Measurements from ENCODE around the gene PITPNB.
A peak's percentile ranks its signal among the peaks of the same experiment; 100 is the strongest.

Gene PITPNB

DNA sequence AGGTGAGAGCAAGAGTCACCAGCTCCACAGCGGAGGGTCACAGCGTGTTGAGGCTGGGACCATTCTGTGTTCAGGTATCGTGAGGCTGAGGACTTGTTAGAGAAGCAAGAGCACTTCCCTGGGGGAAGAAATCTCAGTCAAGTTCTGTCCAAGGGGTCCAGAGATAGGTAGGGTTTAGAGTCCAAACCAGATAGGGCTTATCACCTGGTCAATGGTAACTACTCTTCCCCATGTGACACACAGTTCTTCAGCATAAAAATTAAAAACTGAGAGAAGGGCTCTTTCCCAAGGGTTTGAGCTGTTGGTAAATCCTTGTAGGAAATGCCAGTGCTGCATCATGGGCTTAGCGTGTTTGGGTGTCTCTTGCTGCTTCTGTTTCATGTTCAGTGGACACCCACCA lies 62.7 kb downstream of the PITPNB start:
- peaks cover 4% of the 10 kb centered on the region; the same call in 1 of the 2 replicates for H3K4me1 ChIP-seq (ENCODE audit: control insufficient read depth, insufficient read depth, low read length)
- H3K27me3 ChIP-seq (ENCODE audit: control insufficient read depth, insufficient read depth, low read length): no peaks in the 10 kb centered on the region
- H3K27ac ChIP-seq (ENCODE audit: low read depth, low read length): no peak overlapping the region
- H3K4me3 ChIP-seq (ENCODE audit: low read depth, low read length): no peak overlapping the region
- H3K9me3 ChIP-seq (ENCODE audit: control insufficient read depth, insufficient read depth, low read length): no peaks in the 10 kb centered on the region
- H3K9ac ChIP-seq (ENCODE audit: low read depth, low read length): no peak overlapping the region
- peaks cover 87% of the 10 kb centered on the region for H3K36me3 ChIP-seq (ENCODE audit: control insufficient read depth, insufficient read depth, low read length)

DNA sequence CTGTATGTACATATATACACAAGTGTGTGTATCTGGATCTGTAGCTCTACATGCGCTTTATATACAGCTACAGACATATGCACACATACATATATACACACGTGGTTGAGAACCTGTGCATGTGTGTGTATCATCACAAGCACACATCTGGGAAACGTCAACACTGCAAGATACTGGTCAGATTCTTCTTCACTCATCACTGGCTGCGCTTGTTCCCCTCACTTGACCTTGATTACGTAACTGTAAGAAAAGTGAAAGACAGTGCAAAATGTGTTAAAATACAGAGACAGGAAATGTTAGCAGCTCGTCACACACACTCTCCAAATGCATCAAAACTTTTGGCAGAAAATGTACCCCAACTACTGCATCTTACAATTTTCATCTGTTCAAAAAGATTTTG lies 65.6 kb downstream of the PITPNB start:
- H3K27me3 ChIP-seq (ENCODE audit: control insufficient read depth, insufficient read depth, low read length): no peaks in the 10 kb centered on the region
- no peak overlapping the region for H3K27ac ChIP-seq (ENCODE audit: low read depth, low read length)
- no peak overlapping the region for H3K9ac ChIP-seq (ENCODE audit: low read depth, low read length)
- peaks cover 85% of the 10 kb centered on the region for H3K36me3 ChIP-seq (ENCODE audit: control insufficient read depth, insufficient read depth, low read length)
- H3K4me3 ChIP-seq (ENCODE audit: low read depth, low read length): no peak overlapping the region
- peaks cover 18% of the 10 kb centered on the region for H3K4me1 ChIP-seq (ENCODE audit: control insufficient read depth, insufficient read depth, low read length)
- H3K9me3 ChIP-seq (ENCODE audit: control insufficient read depth, insufficient read depth, low read length): no peaks in the 10 kb centered on the region

DNA sequence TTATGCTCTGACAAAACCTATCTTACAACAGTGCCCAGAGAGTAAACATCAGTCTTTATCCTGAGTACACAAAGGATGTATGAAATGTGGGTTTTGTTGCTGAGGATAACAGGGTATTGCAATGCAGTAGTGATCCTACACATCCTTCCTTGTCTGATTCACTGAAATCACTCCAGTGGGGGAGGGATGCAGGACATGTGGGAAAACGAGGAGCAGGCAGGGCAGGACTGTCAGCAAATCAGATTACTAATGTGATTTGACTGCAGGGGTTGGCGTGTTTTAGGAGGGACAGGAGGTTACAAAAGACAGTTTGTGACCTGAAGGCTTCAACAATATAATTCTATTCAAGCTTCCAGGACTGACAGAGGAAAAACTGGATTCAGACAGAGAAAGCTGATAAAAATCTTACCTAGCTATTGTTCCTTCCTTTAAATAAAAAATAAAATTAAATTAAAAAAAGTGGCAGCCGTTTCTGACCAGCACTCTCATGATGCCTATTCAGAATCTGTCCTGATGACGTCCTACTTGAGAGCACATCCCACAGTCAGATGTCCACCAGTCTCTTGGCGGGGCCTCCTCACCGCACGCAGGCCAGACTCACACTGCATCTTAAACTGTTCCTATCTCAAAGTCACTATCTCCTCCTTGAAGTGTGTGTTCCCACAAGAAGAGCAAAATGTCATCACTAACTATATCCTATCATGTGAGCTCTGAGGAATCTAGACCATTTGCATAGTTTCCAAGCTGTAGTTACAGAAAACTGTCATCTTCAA lies 66.9 kb downstream of the PITPNB start:
- H3K27me3 ChIP-seq (ENCODE audit: control insufficient read depth, insufficient read depth, low read length): no peaks in the 10 kb centered on the region
- H3K9ac ChIP-seq (ENCODE audit: low read depth, low read length): no peak overlapping the region
- H3K4me1 ChIP-seq (ENCODE audit: control insufficient read depth, insufficient read depth, low read length): peaks cover 18% of the 10 kb centered on the region
- H3K36me3 ChIP-seq (ENCODE audit: control insufficient read depth, insufficient read depth, low read length): peaks cover 80% of the 10 kb centered on the region
- no peaks in the 10 kb centered on the region for H3K9me3 ChIP-seq (ENCODE audit: control insufficient read depth, insufficient read depth, low read length)
- no peak overlapping the region for H3K4me3 ChIP-seq (ENCODE audit: low read depth, low read length)
- H3K27ac ChIP-seq (ENCODE audit: low read depth, low read length): peak overlapping the region; percentile 89

DNA sequence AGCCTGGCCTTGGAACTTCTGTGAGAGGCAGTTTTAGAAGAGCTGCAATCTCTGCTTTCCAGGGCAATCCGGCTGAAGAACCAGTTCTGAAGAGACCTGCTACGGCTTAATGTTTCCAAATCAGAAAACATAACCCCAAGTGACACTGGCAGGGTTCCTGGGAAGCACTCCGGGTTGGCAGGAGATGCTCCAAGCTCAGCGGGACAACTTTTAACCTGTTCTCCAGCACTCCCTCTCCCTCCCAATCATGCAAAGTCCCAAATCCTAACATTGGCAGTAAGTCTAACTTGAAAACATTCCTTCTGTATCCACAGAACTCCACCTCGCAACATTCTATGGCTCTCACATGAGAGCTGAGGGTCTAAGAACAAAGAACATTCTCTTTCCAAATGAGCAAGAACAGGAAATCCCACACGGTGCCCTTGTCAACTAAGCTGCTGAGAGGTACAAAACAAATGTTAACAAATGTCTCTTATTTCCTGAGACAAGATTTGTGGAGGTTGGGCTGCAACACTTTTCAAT lies 69.0 kb downstream of the PITPNB start:
- no peaks in the 10 kb centered on the region for H3K27me3 ChIP-seq (ENCODE audit: control insufficient read depth, insufficient read depth, low read length)
- no peaks in the 10 kb centered on the region for H3K9me3 ChIP-seq (ENCODE audit: control insufficient read depth, insufficient read depth, low read length)
- peaks cover 26% of the 10 kb centered on the region for H3K4me1 ChIP-seq (ENCODE audit: control insufficient read depth, insufficient read depth, low read length)
- peaks cover 59% of the 10 kb centered on the region for H3K36me3 ChIP-seq (ENCODE audit: control insufficient read depth, insufficient read depth, low read length)
- H3K4me3 ChIP-seq (ENCODE audit: low read depth, low read length): no peak overlapping the region
- H3K27ac ChIP-seq (ENCODE audit: low read depth, low read length): peak overlapping the region; percentile 89
- H3K9ac ChIP-seq (ENCODE audit: low read depth, low read length): no peak overlapping the region

DNA sequence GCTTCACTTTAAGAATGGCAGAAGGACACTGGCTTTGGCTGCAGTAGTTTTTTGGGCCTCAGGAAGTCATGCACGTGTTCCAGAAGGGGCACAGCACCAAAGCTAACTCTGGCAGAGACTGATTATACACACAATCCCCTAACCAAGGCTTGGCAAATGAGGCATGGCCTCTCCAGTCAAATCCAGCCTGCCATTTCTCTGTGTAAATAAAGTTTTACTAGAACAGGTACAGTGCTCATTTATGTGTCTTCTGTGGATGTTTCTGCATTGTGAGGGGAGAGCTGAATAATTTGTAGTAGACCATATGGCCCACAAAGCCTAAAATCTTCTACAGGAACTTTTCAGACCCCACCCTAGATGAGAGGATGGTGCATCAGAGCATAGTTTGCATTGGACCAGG lies 71.1 kb downstream of the PITPNB start:
- H3K27ac ChIP-seq (ENCODE audit: low read depth, low read length): no peak overlapping the region
- peaks cover 26% of the 10 kb centered on the region for H3K4me1 ChIP-seq (ENCODE audit: control insufficient read depth, insufficient read depth, low read length)

DNA sequence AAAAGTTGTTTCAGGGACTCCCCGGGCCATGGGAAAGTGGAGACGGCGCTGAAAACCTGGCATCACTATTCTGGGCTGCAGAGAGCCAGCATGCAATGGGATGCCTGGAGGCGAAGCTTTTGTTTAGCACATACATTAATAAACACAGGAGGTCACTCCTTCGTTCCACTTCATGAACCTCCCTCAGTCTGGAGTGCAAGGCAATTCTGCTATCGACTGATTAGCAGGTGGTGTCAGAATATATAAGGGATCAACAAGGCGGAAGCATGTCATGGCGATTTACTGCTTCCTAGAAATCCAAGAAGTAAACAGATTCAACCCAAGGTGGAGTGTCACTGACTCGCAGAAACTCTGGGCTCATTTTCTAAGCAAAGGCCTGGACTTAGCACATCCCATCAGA lies 72.1 kb downstream of the PITPNB start:
- Histone ChIP-seq H3K27me3 (ENCODE audit: control insufficient read depth, insufficient read depth, low read length) (no peaks in the 10 kb centered on the region), H3K4me1 (ENCODE audit: control insufficient read depth, insufficient read depth, low read length) (peaks cover 25% of the 10 kb centered on the region), H3K4me3 (ENCODE audit: low read depth, low read length) (no peak overlapping the region), H3K9ac (ENCODE audit: low read depth, low read length) (no peak overlapping the region), H3K36me3 (ENCODE audit: control insufficient read depth, insufficient read depth, low read length) (peaks cover 31% of the 10 kb centered on the region), H3K27ac (ENCODE audit: low read depth, low read length) (no peak overlapping the region), H3K9me3 (ENCODE audit: control insufficient read depth, insufficient read depth, low read length) (no peaks in the 10 kb centered on the region)

More for the DNA sequence above, 71.1 kb downstream of the PITPNB start:
- Histone ChIP-seq H3K27me3 (ENCODE audit: control insufficient read depth, insufficient read depth, low read length) (no peaks in the 10 kb centered on the region), H3K9ac (ENCODE audit: low read depth, low read length) (no peak overlapping the region), H3K9me3 (ENCODE audit: control insufficient read depth, insufficient read depth, low read length) (no peaks in the 10 kb centered on the region), H3K4me3 (ENCODE audit: low read depth, low read length) (no peak overlapping the region), H3K36me3 (ENCODE audit: control insufficient read depth, insufficient read depth, low read length) (peaks cover 42% of the 10 kb centered on the region)

DNA sequence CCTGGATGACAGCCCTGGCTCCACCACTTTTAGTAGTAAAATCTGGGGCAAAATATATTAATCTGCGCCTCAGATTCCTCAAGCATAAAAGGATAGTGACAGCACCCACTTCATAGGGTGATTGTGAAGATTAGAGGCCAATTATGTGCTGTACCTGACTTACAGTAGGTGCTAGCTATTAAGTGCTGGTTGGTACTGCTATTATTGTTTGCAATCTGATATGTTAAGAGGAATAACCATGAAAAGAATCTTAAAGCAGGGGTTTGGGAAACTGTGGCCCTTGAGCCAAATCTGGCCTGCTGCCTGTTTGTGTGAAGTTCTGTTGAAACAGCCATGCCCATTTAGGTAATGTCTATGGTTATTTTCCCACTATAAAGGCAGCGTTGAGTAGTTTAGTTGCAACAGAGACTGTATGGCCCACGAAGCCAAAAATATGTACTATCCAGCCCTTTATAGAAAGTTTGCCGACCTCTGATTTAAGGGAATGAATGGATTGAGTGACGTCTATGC lies 72.8 kb downstream of the PITPNB start:
- no peak overlapping the region for H3K4me3 ChIP-seq (ENCODE audit: low read depth, low read length)
- H3K9me3 ChIP-seq (ENCODE audit: control insufficient read depth, insufficient read depth, low read length): no peaks in the 10 kb centered on the region
- H3K27me3 ChIP-seq (ENCODE audit: control insufficient read depth, insufficient read depth, low read length): no peaks in the 10 kb centered on the region
- H3K4me1 ChIP-seq (ENCODE audit: control insufficient read depth, insufficient read depth, low read length): peaks cover 23% of the 10 kb centered on the region
- no peak overlapping the region for H3K9ac ChIP-seq (ENCODE audit: low read depth, low read length)
- H3K27ac ChIP-seq (ENCODE audit: low read depth, low read length): no peak overlapping the region
- peaks cover 25% of the 10 kb centered on the region for H3K36me3 ChIP-seq (ENCODE audit: control insufficient read depth, insufficient read depth, low read length)

DNA sequence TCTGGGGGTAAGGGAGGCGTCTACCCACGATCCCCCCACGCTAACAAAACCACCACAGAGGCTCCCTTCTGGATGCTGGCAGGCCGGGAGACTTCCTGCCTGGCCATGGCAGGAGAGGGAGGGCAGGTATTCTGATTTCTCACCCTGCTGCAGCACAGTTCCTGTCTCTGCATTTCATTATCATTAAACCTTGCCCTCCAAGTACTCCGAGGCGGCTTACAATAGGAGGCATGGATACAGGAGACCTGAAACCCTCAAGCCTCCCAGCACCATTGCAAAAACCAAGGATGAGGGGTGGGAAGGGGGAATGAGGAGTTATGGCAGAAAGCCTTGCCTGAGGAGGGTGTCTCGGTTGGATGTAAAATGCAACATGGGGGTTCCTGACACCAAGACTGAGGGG lies 73.4 kb downstream of the PITPNB start:
- H3K27ac ChIP-seq (ENCODE audit: low read depth, low read length): no peak overlapping the region
- H3K27me3 ChIP-seq (ENCODE audit: control insufficient read depth, insufficient read depth, low read length): no peaks in the 10 kb centered on the region
- peaks cover 19% of the 10 kb centered on the region for H3K36me3 ChIP-seq (ENCODE audit: control insufficient read depth, insufficient read depth, low read length)
- H3K9me3 ChIP-seq (ENCODE audit: control insufficient read depth, insufficient read depth, low read length): no peaks in the 10 kb centered on the region
- no peak overlapping the region for H3K9ac ChIP-seq (ENCODE audit: low read depth, low read length)
- H3K4me3 ChIP-seq (ENCODE audit: low read depth, low read length): no peak overlapping the region
- H3K4me1 ChIP-seq (ENCODE audit: control insufficient read depth, insufficient read depth, low read length): peaks cover 20% of the 10 kb centered on the region

DNA sequence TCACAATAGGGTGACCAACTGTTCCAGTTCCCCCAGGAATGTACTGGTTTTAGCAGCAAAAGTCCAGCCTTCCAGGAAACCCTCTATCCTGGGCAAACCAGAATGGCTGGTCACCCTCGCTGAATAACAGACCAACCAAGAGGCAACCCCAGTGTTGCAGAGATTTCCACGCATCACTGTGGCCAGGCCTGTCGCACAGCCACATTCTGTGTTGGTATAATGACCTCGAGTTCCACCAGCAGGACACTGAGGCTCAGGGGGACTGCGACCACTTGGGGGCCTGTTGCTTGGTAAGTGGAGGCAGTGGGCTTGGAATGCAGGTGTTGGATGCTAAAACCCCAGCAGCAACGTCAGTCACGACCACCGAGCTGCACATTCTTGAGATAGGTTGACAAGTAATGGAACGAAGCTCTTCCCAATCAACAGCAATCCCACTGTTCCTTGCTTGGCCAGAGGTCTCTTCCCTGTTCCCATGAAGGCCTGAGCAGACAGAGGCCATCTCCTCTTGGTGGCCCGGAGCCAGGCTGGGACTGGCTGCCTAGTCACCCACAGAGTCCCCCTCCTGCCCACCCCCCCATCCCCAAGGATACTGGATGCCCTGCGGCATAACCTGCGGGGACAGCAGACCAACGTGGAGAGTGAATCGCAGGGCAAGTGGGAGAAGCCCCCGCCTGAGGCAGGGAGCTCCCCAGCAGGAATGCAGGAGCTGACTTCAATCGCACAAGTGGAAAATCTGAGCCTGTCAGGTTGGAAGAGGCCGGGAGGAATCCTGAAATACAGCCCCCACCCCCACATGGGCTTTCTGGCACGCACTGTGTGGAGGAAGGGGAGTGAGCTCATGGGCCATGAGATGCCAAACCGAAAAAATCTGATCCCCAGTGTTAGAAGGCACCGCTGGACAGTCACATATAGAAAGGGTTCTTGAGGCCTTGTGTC lies 74.1 kb downstream of the PITPNB start:
- no peak overlapping the region for H3K4me3 ChIP-seq (ENCODE audit: low read depth, low read length)
- H3K27me3 ChIP-seq (ENCODE audit: control insufficient read depth, insufficient read depth, low read length): no peaks in the 10 kb centered on the region
- peaks cover 13% of the 10 kb centered on the region for H3K4me1 ChIP-seq (ENCODE audit: control insufficient read depth, insufficient read depth, low read length)
- no peaks in the 10 kb centered on the region for H3K9me3 ChIP-seq (ENCODE audit: control insufficient read depth, insufficient read depth, low read length)
- peaks cover 15% of the 10 kb centered on the region for H3K36me3 ChIP-seq (ENCODE audit: control insufficient read depth, insufficient read depth, low read length)
- H3K27ac ChIP-seq (ENCODE audit: low read depth, low read length): no peak overlapping the region
- no peak overlapping the region for H3K9ac ChIP-seq (ENCODE audit: low read depth, low read length)

DNA sequence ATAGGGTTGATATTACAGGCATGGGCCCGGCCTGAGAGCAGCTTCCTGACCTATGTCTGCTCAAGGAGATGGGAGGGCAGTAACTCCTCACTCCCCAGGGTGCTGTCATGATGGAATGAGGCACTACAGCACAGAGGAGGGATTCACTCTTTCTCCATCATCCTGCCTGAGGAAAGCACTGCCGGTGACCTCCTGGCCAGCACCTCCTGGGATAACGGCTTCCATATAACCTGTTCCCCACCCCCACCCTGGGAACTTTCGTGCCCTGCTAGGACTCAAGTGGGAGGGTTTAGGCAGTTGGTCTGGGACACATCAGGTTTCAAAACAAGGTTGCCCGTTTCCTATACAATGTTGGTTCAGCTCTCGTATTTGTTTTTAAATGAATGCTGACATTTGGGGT lies 74.8 kb downstream of the PITPNB start:
- no peak overlapping the region for H3K27ac ChIP-seq (ENCODE audit: low read depth, low read length)
- no peaks in the 10 kb centered on the region for H3K27me3 ChIP-seq (ENCODE audit: control insufficient read depth, insufficient read depth, low read length)
- H3K36me3 ChIP-seq (ENCODE audit: control insufficient read depth, insufficient read depth, low read length): peaks cover 10% of the 10 kb centered on the region; the same call in 1 of the 2 replicates
- H3K4me3 ChIP-seq (ENCODE audit: low read depth, low read length): no peak overlapping the region
- H3K9ac ChIP-seq (ENCODE audit: low read depth, low read length): no peak overlapping the region
- H3K4me1 ChIP-seq (ENCODE audit: control insufficient read depth, insufficient read depth, low read length): peaks cover 8% of the 10 kb centered on the region; the same call in 1 of the 2 replicates
- no peaks in the 10 kb centered on the region for H3K9me3 ChIP-seq (ENCODE audit: control insufficient read depth, insufficient read depth, low read length)
